Measurements from ENCODE around the gene SETD7.

- TF ChIP-seq, protein P1, sequence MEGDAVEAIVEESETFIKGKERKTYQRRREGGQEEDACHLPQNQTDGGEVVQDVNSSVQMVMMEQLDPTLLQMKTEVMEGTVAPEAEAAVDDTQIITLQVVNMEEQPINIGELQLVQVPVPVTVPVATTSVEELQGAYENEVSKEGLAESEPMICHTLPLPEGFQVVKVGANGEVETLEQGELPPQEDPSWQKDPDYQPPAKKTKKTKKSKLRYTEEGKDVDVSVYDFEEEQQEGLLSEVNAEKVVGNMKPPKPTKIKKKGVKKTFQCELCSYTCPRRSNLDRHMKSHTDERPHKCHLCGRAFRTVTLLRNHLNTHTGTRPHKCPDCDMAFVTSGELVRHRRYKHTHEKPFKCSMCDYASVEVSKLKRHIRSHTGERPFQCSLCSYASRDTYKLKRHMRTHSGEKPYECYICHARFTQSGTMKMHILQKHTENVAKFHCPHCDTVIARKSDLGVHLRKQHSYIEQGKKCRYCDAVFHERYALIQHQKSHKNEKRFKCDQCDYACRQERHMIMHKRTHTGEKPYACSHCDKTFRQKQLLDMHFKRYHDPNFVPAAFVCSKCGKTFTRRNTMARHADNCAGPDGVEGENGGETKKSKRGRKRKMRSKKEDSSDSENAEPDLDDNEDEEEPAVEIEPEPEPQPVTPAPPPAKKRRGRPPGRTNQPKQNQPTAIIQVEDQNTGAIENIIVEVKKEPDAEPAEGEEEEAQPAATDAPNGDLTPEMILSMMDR (IDR thresholded peaks at IDR 0.05; ENCODE audit: low read length), result no peak
- TF ChIP-seq EZH2phosphoT487 (IDR thresholded peaks at IDR 0.05; ENCODE audit: low read length) (no peak), EZH2 (optimal IDR thresholded peaks at IDR 0.05; ENCODE audit: low read depth, low read length) (no peak)
These were observed 84.9 kb downstream of the SETD7 start for GRCh38 chr4:139470997-139471665.

All from MM.1S (cell line).